HG03460 (cell line): ENCODE measurements around the gene MYH16.
"Not testable (repeated sequence)": the region's sequence is repeated elsewhere in the genome, so short reads cannot be mapped to it uniquely, and the experiment has no call there.

Source experiments
- ATAC-seq: cut with Tn5 transposase; IDR thresholded peaks from one replicate; pipeline ENCODE4 v1.9.1; 2021; ENCODE audit not compliant: unreplicated experiment

Gene MYH16

DNA sequence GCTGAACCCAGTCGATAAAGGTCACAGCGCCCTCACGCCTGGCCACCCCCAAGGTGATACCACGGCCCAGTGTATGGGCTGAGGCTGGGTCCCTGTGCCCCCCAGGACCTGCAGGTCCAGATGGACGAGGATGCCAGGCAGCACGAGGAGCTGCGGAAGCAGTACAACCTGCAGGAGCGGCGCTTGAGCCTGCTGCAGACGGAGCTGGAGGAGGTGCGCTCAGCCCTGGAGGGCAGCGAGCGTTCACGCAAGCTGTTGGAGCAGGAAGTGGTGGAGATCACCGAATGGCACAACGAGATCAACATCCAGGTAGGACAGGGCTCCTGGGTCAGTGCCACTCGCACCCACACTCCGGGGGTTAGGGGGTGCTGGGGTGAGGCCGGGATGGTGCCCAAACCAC lies 28.9 kb downstream of the MYH16 start:
- no peak for ATAC-seq

DNA sequence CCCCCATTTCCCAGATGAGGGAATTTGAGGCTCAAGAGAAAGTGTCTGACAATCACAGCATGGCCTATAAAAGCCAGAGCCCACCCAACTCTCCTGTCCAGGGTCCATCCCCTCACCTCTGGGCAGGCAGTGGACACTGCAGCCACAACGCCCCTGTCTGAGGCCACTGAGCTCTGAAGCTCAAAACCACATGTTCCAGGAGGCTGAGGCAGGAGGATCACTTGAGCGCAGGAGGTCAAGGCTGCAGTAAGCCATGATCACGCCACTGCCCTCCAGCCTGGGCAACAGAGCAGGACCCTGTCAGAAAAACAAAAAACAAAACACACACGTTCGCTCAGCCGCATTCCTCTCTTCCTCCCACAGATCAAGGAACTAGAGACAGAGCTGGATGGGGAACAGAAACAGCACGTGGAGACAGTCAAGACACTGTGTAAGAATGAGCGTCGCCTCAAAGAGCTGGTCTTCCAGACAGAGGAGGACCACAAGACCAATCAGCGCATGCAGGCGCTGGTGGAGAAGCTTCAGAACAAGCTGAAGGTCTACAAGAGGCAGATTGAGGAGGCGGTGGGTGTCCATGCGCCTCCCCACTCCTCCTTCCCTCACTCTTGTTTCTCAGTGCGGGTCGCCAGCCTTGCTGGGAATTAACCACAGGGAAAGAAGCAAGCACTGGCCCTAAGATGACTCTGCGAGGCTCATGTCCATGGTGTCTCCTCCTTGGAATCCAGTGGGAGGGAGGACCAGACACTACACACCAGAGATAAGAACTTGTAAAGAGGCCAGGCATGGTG lies 33.0 kb downstream of the MYH16 start:
- no peak for ATAC-seq

DNA sequence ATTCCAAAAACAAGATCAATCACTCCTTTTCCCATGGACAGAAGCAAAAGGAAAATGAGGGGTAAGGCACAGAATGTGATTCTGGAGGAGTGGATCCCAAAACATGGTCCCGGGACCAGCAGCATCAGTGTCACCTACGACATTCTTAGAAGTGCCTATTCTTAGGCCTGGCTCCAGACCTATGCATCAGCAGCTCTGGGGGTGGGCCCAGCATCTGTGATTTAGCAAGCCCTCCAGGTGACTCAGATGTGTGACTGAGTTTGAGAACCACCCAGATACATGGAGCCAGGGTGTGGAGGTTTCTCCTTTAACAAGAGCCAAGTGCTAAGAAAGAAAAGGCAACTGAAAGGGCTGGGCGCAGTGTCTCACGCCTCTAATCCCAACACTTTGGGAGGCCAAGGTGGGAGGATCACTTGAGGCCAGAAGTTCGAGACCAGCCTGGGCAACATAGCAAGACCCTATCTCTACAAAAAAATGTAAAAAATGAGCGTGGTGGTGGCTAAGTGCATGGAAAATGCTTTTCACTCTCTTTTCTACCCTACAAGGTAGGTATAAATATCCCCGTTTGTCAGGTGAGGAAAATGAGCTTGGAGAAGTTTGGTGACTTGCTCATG lies 35.9 kb downstream of the MYH16 start:
- ATAC-seq = no peak

DNA sequence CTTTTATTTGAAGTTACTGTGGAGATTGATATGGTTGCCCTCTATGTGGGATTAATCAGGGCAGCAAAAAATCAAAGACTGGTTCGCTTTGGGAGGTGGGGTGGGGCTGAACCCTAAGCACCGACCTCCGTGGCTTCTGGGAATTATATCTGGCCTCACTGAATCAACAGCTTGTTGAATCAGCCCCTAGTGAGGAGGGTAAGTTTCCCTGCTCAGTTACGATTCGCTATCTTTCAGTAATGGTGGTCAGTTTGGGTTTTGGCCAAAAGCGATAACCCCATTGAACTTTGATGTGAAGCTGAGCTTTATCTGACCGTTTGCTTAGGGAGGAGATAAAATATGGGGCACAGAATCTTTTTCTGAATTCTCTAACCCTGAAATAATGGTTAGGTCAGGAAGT lies 36.5 kb downstream of the MYH16 start:
- no peak for ATAC-seq

DNA sequence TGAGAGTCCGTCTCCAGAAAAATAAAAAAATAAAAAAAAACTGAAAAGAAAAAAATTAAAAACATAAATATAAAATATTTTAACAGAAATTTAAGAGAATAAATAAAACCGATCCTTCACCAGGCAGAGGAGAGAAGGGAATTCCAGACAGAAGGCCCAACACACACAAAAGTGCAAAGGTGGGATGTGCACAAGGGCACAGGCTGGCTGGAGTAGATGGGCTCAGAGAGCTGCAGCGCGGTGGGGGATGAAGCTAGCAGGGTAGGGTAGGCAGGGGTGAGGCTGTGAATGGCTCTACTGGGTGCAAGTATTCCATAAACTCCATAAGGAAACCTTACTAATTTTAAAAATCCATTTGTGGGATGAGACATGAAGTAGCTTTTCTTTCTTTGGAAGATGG lies 37.4 kb downstream of the MYH16 start:
- ATAC-seq = no peak

DNA sequence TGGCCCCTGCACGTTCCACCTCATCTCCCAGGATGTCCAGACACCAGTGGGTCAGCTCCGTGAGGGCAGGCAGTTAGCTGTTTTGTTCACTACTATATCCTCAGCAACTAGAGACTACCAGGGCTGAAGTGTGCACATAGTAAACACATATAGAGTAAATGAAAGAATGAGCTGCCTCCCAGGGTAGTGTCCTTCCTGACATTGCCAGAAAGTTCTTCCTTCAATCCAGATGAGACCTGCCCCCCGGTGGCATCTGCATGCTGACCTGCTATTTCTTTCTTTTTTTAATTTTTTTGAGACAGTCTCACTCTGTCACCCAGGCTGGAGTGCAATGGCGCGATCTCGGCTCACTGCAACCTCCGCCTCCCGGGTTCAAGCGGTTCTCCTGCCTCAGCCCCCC lies 39.1 kb downstream of the MYH16 start:
- ATAC-seq = no peak

DNA sequence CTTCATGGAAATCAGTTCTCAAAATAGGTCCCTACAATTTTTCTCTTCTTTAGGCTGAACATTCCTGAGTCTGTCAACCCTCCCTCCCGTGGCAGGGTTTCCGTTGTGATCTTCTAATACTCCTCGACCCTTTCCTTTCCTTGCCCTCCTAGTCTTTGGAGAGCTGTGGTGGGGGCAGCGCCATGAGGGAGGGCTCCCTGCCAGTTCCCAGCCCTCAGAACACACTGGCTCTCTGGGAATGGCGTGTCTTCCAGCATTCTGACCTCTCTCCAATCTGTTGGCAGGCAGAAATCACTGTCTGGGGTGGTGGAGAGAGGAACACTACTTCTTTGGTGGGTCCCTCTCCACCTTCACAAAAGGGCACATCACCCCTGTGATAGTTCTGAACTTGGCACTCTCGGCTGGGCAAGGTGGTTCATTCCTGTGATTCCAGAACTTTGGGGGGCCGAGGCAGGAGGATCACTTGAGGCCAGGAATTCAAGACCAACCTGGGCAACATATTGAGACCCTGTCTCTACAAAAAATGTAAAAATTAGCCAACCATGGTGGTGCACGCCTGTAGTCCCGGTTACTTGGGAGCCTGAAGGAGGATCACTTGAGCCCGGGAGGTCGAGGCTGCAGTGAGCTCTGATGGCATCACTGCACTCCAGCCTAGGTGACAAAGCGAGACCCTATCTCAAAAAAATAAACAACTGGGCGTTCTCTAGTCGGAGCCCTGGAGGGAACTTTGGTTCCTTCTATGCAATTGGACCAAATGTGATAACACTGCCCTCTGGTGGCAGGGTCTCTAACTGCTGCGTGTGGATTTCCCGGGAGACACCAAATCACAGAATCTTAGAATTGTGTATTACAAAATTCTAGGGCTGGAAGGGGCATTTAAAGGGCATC lies 39.9 kb downstream of the MYH16 start:
- no peak for ATAC-seq

DNA sequence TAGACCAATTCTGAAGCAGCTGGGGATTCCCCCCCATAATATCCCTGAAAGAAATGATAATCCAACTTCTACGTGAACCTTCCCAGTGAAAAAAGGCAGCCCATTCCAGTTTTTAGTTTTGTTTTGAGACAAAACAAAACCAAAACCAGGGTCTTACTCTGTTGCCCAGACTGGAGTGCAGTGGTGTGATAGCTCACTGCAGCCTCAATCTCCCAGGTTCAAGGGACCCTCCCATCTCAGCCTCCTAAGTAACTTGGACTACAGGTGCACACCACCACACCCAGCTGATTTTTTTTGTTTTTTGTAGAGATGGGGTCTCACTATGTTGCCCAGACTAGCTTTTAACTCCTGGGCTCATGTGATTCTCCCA lies 40.5 kb downstream of the MYH16 start:
- no peak for ATAC-seq

DNA sequence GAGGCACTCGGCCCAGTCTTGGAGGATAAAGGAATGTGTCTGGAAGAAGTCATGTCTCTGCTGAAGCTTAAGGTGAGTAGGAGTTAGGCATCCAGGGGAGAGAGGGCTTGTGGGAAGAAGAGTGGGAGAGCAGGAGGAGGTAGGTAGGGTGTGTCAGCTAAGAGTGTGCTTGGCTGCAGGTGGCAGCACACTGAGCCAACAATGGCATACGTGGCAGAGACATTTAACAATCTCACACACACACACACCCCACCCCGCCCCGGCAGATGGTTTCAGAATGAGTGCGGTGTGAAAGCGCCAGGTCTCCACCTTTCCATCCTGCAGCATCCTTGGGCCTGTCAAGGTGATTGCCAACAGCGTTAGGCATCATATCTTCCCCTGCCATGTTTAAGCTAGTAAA lies 41.9 kb downstream of the MYH16 start:
- ATAC-seq = no peak

DNA sequence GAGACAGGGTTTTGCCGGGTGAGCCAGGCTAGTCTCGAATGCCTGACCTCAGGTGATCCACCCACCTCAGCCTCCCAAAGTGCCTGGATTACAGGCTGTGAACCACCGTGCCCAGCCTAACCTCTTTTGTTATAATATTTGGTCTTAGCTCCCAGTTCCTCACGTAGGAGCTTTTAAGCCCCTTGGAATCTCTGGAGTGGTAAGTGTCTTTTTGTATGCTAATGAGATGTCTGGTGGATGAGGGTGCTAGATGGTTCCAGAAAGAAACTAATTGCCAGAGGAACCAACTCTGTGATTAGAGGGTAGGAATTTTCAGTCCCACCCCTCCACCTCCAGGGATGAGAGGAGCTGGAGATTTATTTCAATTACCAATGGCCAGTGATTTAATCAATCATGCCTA lies 47.7 kb downstream of the MYH16 start:
- ATAC-seq = no peak

DNA sequence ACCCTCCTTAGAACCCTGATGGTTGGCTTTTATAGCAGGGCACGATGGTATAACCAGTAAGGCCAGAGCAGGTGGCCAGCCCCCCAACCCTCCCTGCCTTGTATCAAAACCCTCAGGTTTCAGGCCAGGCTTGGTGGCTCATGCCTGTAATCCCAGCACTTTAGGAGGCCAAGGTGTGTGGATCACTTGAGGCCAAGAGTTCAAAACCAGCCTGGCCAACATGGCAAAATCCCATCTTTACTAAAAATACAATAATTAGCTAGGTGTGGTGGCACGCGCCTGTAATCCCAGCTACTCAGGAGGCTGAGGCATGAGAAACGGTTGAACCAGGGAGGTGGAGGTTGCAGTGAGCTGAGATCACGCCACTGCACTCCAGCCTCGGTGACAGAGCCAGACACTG lies 50.0 kb downstream of the MYH16 start:
- ATAC-seq = not testable (repeated sequence)

DNA sequence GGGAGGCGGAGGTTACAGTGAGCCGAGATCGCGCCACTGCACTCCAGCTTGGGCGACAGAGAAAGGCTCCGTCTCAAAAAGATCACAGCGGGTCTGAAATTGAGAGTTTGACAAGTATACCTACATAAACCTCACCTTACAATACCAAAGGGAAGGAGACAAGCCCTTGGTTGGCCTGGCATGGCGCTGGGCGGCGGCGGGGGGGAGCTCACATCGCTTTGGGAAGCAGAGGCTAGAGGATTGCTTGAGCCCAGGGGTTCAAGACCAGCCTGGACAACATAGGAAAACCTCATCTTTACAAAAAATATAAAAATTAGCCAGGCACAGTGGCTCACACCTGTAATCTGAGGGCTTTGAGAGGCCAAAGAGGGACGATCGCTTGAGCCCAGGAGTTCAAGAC lies 51.9 kb downstream of the MYH16 start:
- ATAC-seq = no peak

DNA sequence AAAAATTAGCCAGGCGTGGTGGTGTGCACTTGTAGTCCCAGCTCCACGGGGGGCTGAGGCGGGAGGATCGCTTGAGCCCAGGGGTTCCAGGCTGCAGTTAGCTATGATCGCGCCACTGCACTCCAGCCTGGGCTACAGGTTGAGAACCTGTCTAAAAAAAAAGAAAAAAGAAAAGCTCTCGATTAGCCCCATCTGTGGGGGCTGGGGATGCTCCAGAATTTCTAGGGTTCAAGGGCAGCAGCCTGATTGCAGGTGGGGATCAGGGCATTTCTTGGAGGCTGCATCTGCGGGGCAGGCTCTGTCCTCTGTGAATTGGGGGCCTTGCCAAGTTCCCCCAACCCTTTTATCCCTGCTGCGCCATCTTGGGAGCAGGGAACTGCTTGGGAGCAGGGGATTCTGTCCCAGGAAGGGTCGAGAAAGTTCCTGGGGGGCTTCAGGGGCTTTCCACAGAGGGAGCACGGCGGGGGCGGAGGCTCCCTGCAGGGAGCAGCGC lies 52.4 kb downstream of the MYH16 start:
- ATAC-seq = no peak

DNA sequence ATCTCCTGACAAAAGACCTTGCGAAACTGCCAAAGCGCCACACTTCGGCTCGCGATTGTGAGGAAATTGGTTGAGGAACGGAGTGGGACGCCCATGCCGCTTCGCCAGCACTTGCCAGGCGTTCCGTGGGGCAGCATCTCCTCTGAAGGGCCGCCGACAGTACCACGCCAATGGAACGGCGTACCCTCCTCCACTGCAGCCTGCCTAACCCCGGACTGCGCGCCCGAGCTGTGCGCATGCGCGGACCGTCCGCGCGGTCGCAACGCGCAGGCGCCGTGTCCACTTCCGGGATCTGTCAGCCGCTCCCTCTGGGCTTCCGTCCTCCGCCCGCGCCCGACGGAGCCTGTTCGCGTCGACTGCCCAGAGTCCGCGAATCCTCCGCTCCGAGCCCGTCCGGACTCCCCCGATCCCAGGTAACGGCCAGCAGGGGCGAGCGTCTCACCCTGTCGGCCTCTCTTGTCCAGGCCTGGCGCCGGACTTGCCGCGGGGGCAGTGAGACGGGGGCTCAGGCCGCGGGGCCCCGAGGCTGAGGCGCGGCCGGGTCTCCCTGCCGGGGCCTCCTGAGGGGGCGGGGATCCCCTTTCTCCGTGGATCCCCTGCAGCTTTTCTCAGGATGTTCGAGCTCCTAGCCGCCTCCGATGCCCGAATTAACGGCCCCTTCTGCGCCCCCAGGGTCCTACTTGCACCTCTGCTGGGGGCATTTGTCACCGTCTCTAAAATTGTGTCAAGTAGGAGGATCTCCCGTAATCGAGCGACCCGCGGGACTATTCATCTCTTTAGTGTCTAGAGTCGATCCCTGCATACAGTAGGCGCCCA lies 53.2 kb downstream of the MYH16 start, which contains the start of gene ARPC1A:
Gene ARPC1A (plus strand): TSS at position 307 of the 816 bp plus-strand sequence. CDS start 7,456 bp downstream, outside the sequence.
- peak; percentile 81 for ATAC-seq

DNA sequence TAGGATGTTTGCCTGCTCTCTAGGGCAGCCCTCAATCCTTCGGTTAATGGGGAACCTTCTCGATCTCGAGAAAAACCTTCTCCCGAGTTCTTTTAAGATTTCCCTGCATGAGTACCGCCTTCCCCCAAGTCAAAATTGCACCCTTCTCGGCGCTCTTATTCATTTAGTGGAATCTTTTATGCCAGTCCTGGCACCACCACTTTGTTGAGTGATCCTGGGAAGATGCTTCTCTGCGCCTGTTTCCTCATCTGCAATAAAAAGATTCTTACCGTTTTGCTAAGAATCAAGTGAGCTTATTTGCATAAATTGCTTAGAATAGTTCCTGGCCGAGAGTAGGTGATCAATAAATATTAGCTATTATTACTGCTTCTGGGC lies 53.8 kb downstream of the MYH16 start:
- ATAC-seq = no peak

DNA sequence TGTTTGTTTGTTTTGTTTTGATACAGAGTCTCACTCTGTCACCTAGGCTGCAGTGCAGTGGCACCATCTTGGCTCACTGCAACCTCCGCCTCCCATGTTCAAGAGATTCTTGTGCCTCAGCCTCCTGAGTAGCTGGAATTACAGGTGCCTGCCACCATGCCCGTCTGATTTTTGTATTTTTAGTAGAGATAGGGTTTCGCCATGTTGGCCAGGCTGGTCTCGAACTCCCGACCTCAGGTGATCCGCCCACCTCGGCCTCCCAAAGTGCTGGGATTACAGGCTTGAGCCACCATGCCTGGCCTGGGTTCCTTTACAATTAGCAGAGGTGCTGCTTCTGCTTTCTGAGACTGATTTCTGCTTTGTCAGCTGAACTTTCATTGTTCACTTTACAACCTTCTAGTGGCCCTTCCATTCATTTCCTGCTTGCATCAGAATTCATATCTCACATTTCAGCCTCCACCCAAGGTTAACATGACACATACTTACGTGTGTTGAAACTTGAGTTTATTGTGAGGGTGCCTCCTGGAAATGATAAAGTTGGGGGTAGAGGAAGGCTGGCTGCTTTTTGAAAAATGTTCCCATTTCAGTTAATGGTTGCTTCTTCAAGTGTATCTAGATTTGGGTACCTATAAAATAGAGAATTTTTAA lies 57.8 kb downstream of the MYH16 start:
- ATAC-seq = not testable (repeated sequence)

DNA sequence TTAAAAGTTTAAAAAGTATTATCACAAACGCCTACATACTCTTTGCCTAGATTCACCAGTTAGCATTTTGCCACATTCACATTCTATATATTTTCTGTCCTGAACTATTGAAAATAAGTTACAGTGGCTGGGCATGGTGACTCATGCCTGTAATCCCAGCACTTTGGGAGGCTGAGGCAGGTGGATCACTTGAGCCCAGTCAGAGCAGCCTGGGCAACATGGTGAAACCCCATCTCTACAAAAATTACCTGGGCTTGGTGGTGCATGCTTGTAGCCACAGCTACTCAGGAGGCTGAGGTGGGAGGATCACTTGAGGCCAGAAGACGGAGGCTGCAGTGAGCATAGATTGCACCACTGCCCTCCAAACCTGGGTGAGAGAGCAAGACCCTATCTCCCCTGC lies 58.4 kb downstream of the MYH16 start:
- ATAC-seq = no peak

DNA sequence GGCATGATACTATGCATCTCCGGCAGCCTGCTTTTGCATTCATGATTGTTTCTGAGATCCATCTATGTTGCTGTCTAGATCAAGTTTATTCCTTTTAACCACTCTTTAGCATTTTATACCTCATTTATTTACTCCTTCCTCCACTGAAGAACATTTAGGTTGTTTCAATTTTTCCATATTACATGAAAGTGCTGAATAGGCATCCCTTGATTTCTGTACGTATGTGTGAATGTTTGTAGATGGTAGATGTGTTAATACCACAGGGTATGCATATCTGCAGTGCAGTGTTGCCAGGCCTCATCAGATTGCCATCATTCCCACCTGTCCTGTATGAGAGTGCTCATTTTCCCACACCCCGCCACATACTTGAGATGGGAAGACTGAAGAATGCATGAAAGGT lies 67.0 kb downstream of the MYH16 start:
- ATAC-seq = no peak

DNA sequence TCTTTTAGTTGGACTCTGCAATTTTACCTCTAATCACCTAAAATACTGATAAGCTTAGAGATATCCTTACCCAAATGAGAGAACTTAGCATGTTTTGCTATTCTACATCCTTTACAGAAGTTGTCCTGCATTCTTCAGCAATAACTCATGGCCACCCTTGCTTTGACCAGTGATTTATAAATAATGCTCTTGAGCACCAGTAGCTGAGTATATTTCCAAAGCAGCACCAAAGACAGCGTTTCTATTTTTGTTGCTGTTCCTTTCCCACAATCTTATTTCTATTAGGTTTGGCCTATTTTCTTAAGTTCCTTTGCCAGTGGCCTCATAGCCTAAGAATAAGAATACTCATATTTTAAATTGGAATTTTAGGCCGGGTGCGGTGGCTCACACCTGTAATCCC lies 68.0 kb downstream of the MYH16 start:
- ATAC-seq = no peak

DNA sequence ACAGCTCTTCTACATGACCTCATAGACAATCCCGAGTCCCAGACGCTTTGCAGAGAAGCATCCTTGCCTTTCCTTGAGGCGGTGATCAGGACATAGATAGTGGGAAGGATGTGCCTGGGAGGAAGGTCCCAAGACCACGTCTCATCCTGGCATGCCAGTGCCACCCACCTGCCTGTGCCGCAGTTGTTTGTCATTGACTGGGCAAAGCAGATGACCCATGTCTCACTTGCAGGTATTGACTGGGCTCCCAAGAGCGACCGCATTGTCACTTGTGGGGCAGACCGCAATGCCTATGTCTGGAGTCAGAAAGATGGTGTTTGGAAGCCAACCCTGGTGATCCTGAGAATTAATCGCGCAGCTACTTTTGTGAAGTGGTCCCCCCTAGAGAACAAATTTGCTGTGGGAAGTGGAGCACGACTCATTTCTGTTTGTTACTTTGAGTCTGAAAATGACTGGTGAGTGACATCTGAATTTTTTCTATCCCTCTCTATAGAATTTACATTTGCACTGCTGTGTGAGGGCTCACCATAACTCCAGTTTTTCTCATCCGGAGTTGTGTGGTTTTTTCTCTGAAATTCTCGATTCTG lies 71.5 kb downstream of the MYH16 start:
- no peak for ATAC-seq
